K562 (cell line): ENCODE data around the gene AP5Z1. TPM values are rescaled to one million over a fixed set of nuclear protein-coding genes. Genes with fewer than 3 reads are reported as not detected.

Experiments used
- ATAC-seq: fragments of 200-7000 bp; cut with Tn5 transposase; 3 replicates; pipeline ENCODE4 v1.9.1; 2020; ENCODE audit warnings: moderate library complexity
- BruUV-seq: library from RNA; stranded (reverse); fragments of 400-500 nt; replicated peaks from 2 replicates; lab custom pipeline; 2021; lab: Mats Ljungman, UMichigan
- CTCF ChIA-PET: fragments of 300-600 bp; formaldehyde crosslinking; extraction: SDS; loops from one replicate; lab custom pipeline; 2021; ENCODE audit warnings: low intra/inter-chr PET ratio; lab: Yijun Ruan, JAX
- POLR2A ChIA-PET: fragments of 300-600, 350-650 bp; sonication (Branson Sonifier 250); formaldehyde crosslinking; extraction: SDS; loops from one replicate; lab custom pipeline; 2021; ENCODE audit warnings: antibody characterized with exemption, inconsistent platforms; lab: Yijun Ruan, JAX
- DNase-seq, 4 experiments: peaks; one replicate each; pipeline versions ENCODE4 v3.0.0 to v3.0.0-alpha.2; 2011 to 2018; ENCODE audit warnings: low spot score in 3 of 4, mixed read lengths in 3 of 4; ENCODE audit errors: extremely low read depth in 1 of 4
- FAIRE-seq: peaks from 2 replicates; lab custom pipeline; 2011; peaks lifted over from hg19 to GRCh38; lab: Jason Lieb, UNC
- H2AFZ ChIP-seq: 2 replicates; pipeline ENCODE4 v1.6.0; 2011; ENCODE audit warnings: low read depth, low read length, control low read depth, inconsistent platforms
- H3K27ac ChIP-seq: fragments of 200-600 bp; 3 replicates; pipeline ENCODE4 v1.8.0; 2011; ENCODE audit warnings: low read depth, mild to moderate bottlenecking, control low read depth, inconsistent platforms, low read length, moderate library complexity, mixed read lengths; ENCODE audit errors: extremely low read depth
- H3K27me3 ChIP-seq, 2 experiments: fragments of 300-600 bp in 1 of 2; 2 replicates in 1 of 2; 3 replicates in 1 of 2; pipeline versions ENCODE4 v1.6.0 to v1.8.0; 2011; ENCODE audit warnings: inconsistent platforms in 2 of 2, low read length in 2 of 2, mild to moderate bottlenecking in 1 of 2, mixed read lengths in 1 of 2, moderate library complexity in 1 of 2; ENCODE audit not compliant: control insufficient read depth in 2 of 2, insufficient read depth in 2 of 2
- H3K36me3 ChIP-seq: fragments of 300-600 bp; 3 replicates; pipeline ENCODE4 v1.8.0; 2011; ENCODE audit warnings: mild to moderate bottlenecking, low read length, inconsistent platforms; ENCODE audit not compliant: control insufficient read depth, insufficient read depth
- H3K4me1 ChIP-seq, 2 experiments: fragments of 200-600 bp in 1 of 2; replicated peaks in 1 of 2; 2 replicates in 1 of 2; 3 replicates in 1 of 2; pipeline versions ENCODE4 v1.5.1 to v1.8.0; 2011; ENCODE audit warnings: inconsistent platforms in 2 of 2, low read length in 2 of 2, mild to moderate bottlenecking in 1 of 2, mixed read lengths in 1 of 2, moderate library complexity in 1 of 2; ENCODE audit not compliant: control insufficient read depth in 2 of 2, insufficient read depth in 2 of 2
- H3K4me2 ChIP-seq: 2 replicates; pipeline ENCODE4 v1.6.1; 2011; ENCODE audit warnings: low read length, control low read depth, inconsistent platforms, mixed read lengths; ENCODE audit not compliant: insufficient read depth
- H3K4me3 ChIP-seq: fragments of 200-600 bp; sonication (generic), shearing (Covaris generic); 2 replicates; pipeline ENCODE4 v1.5.1; 2016; ENCODE audit warnings: control low read depth, inconsistent platforms
- H3K79me2 ChIP-seq: fragments of 200-600 bp; 3 replicates; pipeline ENCODE4 v1.8.0; 2011; ENCODE audit warnings: low read length, inconsistent platforms; ENCODE audit not compliant: control insufficient read depth, insufficient read depth
- H3K9ac ChIP-seq, 2 experiments: 2 replicates each; pipeline versions ENCODE4 v1.6.0 to v1.6.1; 2011; ENCODE audit warnings: low read depth in 2 of 2, low read length in 2 of 2, control low read depth in 1 of 2, inconsistent platforms in 1 of 2, mild to moderate bottlenecking in 1 of 2, mixed read lengths in 1 of 2; ENCODE audit not compliant: insufficient read depth in 1 of 2
- H3K9me1 ChIP-seq: one replicate; pipeline ENCODE4 v1.6.0; 2011; ENCODE audit warnings: inconsistent platforms, mild to moderate bottlenecking, low read length, moderate library complexity; ENCODE audit not compliant: control insufficient read depth, insufficient read depth
- H3K9me3 ChIP-seq: replicated peaks from 2 replicates; pipeline ENCODE4 v1.5.1; 2011; ENCODE audit warnings: low read depth, low read length, inconsistent platforms; ENCODE audit not compliant: control insufficient read depth, insufficient read depth
- H4K20me1 ChIP-seq: replicated peaks from 2 replicates; pipeline ENCODE4 v1.6.1; 2011; ENCODE audit warnings: low read length, inconsistent platforms, mixed read lengths; ENCODE audit not compliant: control insufficient read depth, insufficient read depth
- ZNF584 ChIP-seq: fragments of 200-800 bp; sonication (Bioruptor generic); IDR thresholded peaks from 2 replicates; pipeline ENCODE4 v1.6.1; 2016; ENCODE audit warnings: low read depth, mild to moderate bottlenecking, missing genetic modification characterization, missing compliant biosample characterization
- WGBS: fragments of 100-300 bp; shearing (Covaris generic); methylation state at CpG from one replicate; pipeline ENCODE4 v1.1.6; 2016; ENCODE audit warnings: low coverage, mixed read lengths; ENCODE audit not compliant: insufficient coverage; ENCODE audit errors: missing lambda C conversion rate; 5-methylcytosine and 5-hydroxymethylcytosine counted together
- in situ Hi-C: fragments of 300-500 bp; cut with MboI; formaldehyde crosslinking; loops from 4 replicates; pipeline ENCODE4 v1.15.0; 2018; ENCODE audit warnings: inconsistent platforms, mixed read lengths
- intact Hi-C: fragments of 100-400 bp; cut with micrococcal nuclease; formaldehyde crosslinking; loops from 2 replicates; pipeline ENCODE4 v1.14.2; 2022
- polyA plus RNA-seq, 8 experiments: library from polyadenylated mRNA; depleted of rRNA in 4 of 8; stranded (reverse) in 5 of 8; unstranded in 3 of 8; fragments of >200 nt; fragmentation: Nextera tagmentation in 2 of 8; fragmentation: Illumina TruSeq in 1 of 8; extraction: Ambion mirVana in 2 of 8; extraction: Trizol in 1 of 8; gene quantifications; 2 replicates each; pipeline versions ENCODE4 v1.2.1 to v1.2.3, GENCODE V29; 2011 to 2014; ENCODE audit warnings: inconsistent platforms in 1 of 8, missing spikeins in 1 of 8
- total RNA-seq, 7 experiments: library from RNA; depleted of rRNA in 6 of 7; stranded (reverse); fragments of >200 nt in 6 of 7; fragmentation: Illumina TruSeq in 2 of 7; extraction: Trizol in 2 of 7; gene quantifications; 2 replicates each; pipeline versions ENCODE4 v1.2.1 to v1.2.3, GENCODE V29; 2011 to 2021; ENCODE audit warnings: low replicate concordance in 1 of 7
- TF ChIP-seq, protein P1 (sequence below): fragments of 450-650 bp; IDR thresholded peaks from 2 replicates; pipeline ENCODE4 v1.7.0; 2016; ENCODE audit warnings: borderline replicate concordance

The AP5Z1 gene
- total and polyA plus RNA-seq, 9 of the 15 experiments (the other 6 are each of a cell fraction or from before 2014, with no cell fraction given), result 0.06 to 31.1 (median 6.4) TPM

DNA sequence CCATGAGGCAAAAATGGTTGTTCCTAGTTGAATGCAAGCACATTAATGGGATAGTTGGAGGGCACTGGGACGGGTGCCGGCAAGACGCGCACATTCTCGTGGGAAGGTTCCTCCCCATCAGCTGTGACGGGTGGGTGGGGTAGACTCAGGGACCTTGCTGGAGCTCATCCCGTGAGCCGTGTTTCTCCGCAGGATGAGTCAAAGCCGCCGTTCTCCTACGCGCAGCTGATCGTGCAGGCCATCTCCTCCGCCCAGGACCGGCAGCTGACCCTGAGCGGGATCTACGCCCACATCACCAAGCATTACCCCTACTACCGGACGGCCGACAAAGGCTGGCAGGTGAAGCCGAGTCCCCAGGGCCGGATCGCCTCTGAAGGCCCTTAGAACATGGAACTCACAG is 20.4 kb upstream of the AP5Z1 start:
- intact Hi-C loops, result loop anchor here (2.0 kb wide), 1 partner anchor 114 kb away; no protein-coding TSS in a partner anchor

More for the DNA sequence above, 20.4 kb upstream of the AP5Z1 start:
- WGBS, result 95% methylated on average over 20 of the region's 24 CpGs
- H3K4me3 ChIP-seq, result no peak overlapping the region
- H3K9me3 ChIP-seq, result no peaks in the 10 kb centered on the region
- no peaks in the 10 kb centered on the region for H3K27me3 ChIP-seq
- DNase-seq (no peak), FAIRE-seq (no peak), ATAC-seq (no peak)
- CTCF ChIA-PET, result interaction anchor here (1.7 kb wide), 1 partner anchor 144 kb away, joined by 9 read pairs; no protein-coding TSS in a partner anchor
- H3K4me1 ChIP-seq, result peaks cover 0 to 27% of the 10 kb centered on the region in 2 experiments; a peak in 2 of 5 replicates
- peaks cover 18% of the 10 kb centered on the region; the same call in 2 of the 3 replicates for H3K79me2 ChIP-seq
- H4K20me1 ChIP-seq, result peaks cover 18% of the 10 kb centered on the region; the same call in 1 of the 2 replicates
- BruUV-seq, result no TSS peak
- no peak overlapping the region for H2AFZ ChIP-seq
- POLR2A ChIA-PET, result interaction anchor here (1.5 kb wide), 1 partner anchor 81 kb away, joined by 3 read pairs; no protein-coding TSS in a partner anchor
- no peak overlapping the region for H3K27ac ChIP-seq
- H3K4me2 ChIP-seq, result no peak overlapping the region
- no peak overlapping the region for H3K9ac ChIP-seq
- no peaks in the 10 kb centered on the region for H3K9me1 ChIP-seq
- in situ Hi-C loops, result no loop called here
- peaks cover 68% of the 10 kb centered on the region; the same call in 2 of the 3 replicates for H3K36me3 ChIP-seq
- TF ChIP-seq, protein P1, sequence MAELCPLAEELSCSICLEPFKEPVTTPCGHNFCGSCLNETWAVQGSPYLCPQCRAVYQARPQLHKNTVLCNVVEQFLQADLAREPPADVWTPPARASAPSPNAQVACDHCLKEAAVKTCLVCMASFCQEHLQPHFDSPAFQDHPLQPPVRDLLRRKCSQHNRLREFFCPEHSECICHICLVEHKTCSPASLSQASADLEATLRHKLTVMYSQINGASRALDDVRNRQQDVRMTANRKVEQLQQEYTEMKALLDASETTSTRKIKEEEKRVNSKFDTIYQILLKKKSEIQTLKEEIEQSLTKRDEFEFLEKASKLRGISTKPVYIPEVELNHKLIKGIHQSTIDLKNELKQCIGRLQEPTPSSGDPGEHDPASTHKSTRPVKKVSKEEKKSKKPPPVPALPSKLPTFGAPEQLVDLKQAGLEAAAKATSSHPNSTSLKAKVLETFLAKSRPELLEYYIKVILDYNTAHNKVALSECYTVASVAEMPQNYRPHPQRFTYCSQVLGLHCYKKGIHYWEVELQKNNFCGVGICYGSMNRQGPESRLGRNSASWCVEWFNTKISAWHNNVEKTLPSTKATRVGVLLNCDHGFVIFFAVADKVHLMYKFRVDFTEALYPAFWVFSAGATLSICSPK, result no peak
- TF ChIP-seq ZNF584 (CRISPR knock-in tag), result no peak
